OCI-LY3 (cell line): ENCODE results near the gene SHROOM1.

Source experiments
- EZH2phosphoT487 ChIP-seq: fragments of 200-600 bp; shearing (Covaris generic); IDR thresholded peaks from 2 replicates; pipeline ENCODE4 v1.6.1; 2018; ENCODE audit warnings: antibody characterized with exemption, mixed run types, low read depth
- TF ChIP-seq, protein P1 (sequence below): fragments of 200-600, 300-600 bp; sonication (generic); IDR thresholded peaks from 2 replicates; pipeline ENCODE4 v1.5.1; 2014; ENCODE audit warnings: antibody characterized with exemption, low read length, low read depth

DNA sequence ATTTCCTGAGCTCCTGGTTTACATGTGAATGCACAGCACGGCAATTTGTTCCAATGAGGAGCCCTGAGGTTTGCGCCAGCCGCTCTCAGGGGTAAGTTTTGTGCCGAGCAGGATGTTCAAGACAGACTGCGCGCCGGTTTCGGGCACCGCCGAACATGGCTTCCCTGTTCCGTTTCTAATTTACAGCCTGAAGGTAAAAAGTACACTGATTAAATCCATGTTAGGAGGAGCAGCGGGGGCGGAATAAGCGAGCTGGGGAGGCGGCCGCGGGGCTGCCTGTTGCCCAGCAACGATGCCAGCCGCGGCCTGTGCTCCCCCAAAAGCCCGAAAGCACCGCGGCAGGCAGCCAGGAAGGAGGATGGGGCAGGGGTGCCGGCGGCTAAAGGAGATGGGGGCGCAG is 11.0 kb downstream of the SHROOM1 start:
- TF ChIP-seq, protein P1, sequence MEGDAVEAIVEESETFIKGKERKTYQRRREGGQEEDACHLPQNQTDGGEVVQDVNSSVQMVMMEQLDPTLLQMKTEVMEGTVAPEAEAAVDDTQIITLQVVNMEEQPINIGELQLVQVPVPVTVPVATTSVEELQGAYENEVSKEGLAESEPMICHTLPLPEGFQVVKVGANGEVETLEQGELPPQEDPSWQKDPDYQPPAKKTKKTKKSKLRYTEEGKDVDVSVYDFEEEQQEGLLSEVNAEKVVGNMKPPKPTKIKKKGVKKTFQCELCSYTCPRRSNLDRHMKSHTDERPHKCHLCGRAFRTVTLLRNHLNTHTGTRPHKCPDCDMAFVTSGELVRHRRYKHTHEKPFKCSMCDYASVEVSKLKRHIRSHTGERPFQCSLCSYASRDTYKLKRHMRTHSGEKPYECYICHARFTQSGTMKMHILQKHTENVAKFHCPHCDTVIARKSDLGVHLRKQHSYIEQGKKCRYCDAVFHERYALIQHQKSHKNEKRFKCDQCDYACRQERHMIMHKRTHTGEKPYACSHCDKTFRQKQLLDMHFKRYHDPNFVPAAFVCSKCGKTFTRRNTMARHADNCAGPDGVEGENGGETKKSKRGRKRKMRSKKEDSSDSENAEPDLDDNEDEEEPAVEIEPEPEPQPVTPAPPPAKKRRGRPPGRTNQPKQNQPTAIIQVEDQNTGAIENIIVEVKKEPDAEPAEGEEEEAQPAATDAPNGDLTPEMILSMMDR, result no peak
- TF ChIP-seq EZH2phosphoT487, result no peak
